ENCODE data around the gene BPIFB6. TPM values are rescaled to one million over a fixed set of nuclear protein-coding genes. Genes with fewer than 3 reads are reported as not detected.

Gene BPIFB6
- total RNA-seq, 3 donors from 2014 or later: not detected

GRCh38 chr20:33004141-33004751 is 27.2 kb upstream of the BPIFB6 start, which contains the start of gene SUN5:
Gene SUN5 (minus strand): TSS chr20:33004433. CDS start chr20:33004340, 93 bp downstream.
- DNase-seq: no peak
- ATAC-seq: no peak
- TF ChIP-seq CTCF (IDR thresholded peaks at IDR 0.05): no peak
- H3K4me3 ChIP-seq: no peak within 1 kb of the TSS
- H3K36me3 ChIP-seq (ENCODE audit: low read depth): no peaks in the 10 kb centered on the region
- H3K4me1 ChIP-seq (ENCODE audit: low read depth): no peaks in the 10 kb centered on the region
- intact Hi-C loops (cut with DNase I, micrococcal nuclease): no loop called here
- H3K9me3 ChIP-seq: no peaks in the 10 kb centered on the region

- Histone ChIP-seq H3K4me1 (ENCODE audit: low read depth) (no peaks in the 10 kb centered on the region), H3K9me3 (no peaks in the 10 kb centered on the region), H3K36me3 (ENCODE audit: low read depth) (no peaks in the 10 kb centered on the region), H3K4me3 (no peak overlapping the region)
- intact Hi-C loops (cut with DNase I, micrococcal nuclease): no loop called here
- no peak for ATAC-seq
- DNase-seq: no peak
- no peak for TF ChIP-seq CTCF (IDR thresholded peaks at IDR 0.05)
These were observed 26.3 kb upstream of the BPIFB6 start for GRCh38 chr20:33005132-33005566.

GRCh38 chr20:33005908-33006775 is 25.3 kb upstream of the BPIFB6 start:
- no peaks in the 10 kb centered on the region for H3K4me1 ChIP-seq (ENCODE audit: low read depth)
- intact Hi-C loops (cut with DNase I, micrococcal nuclease): no loop called here
- TF ChIP-seq CTCF (IDR thresholded peaks at IDR 0.05): no peak

GRCh38 chr20:33006776-33007375 is 24.6 kb upstream of the BPIFB6 start:
- intact Hi-C loops (cut with DNase I, micrococcal nuclease): no loop called here
- no peak for TF ChIP-seq CTCF (IDR thresholded peaks at IDR 0.05)
- no peaks in the 10 kb centered on the region for H3K4me1 ChIP-seq (ENCODE audit: low read depth)
- H3K9me3 ChIP-seq: no peaks in the 10 kb centered on the region
- DNase-seq (no peak), ATAC-seq (no peak)
- no peaks in the 10 kb centered on the region for H3K36me3 ChIP-seq (ENCODE audit: low read depth)
- H3K4me3 ChIP-seq: no peak overlapping the region

More at GRCh38 chr20:33005908-33006775, 25.3 kb upstream of the BPIFB6 start:
- Histone ChIP-seq H3K36me3 (ENCODE audit: low read depth) (no peaks in the 10 kb centered on the region), H3K9me3 (no peaks in the 10 kb centered on the region), H3K4me3 (no peak overlapping the region)
- DNase-seq (no peak), ATAC-seq (no peak)

- intact Hi-C loops (cut with DNase I, micrococcal nuclease): no loop called here
- H3K4me1 ChIP-seq (ENCODE audit: low read depth): no peaks in the 10 kb centered on the region
- no peak within 1 kb of the TSS for H3K4me3 ChIP-seq
- no peaks in the 10 kb centered on the region for H3K9me3 ChIP-seq
- no peaks in the 10 kb centered on the region for H3K36me3 ChIP-seq (ENCODE audit: low read depth)
- no peak for TF ChIP-seq CTCF (IDR thresholded peaks at IDR 0.05)
- DNase-seq: no peak
- ATAC-seq: no peak
These were observed 23.8 kb upstream of the BPIFB6 start, which contains the start of gene BPIFB2 for GRCh38 chr20:33007376-33008335. Gene BPIFB2 (plus strand): TSS chr20:33007704. CDS start chr20:33008575, 871 bp downstream.

Measured in mucosa of descending colon (tissue), 3 donors.